Esophagus muscularis mucosa (tissue), 3 donors: Measurements from ENCODE around the gene NXPE1.
"Not testable (repeated sequence)": the region's sequence is repeated elsewhere in the genome, so short reads cannot be mapped to it uniquely, and the experiment has no call there.

Experiments
- POLR2A ChIP-seq: fragments of 450-650 bp; IDR thresholded peaks from one replicate; pipeline ENCODE4 v1.6.1; 2017; ENCODE audit warnings: antibody characterized with exemption, moderate library complexity, mild to moderate bottlenecking, low read depth
- TF ChIP-seq, protein P1 (sequence below), 3 experiments: fragments of 200-600 bp in 2 of 3; fragments of 450-650 bp in 1 of 3; sonication (generic) in 2 of 3; IDR thresholded peaks; one replicate each; pipeline ENCODE4 v1.5.1; 2017 to 2019; ENCODE audit warnings: antibody characterized with exemption in 3 of 3, mild to moderate bottlenecking in 2 of 3, moderate library complexity in 1 of 3

GRCh38 chr11:114608605-114609004 lies 48.9 kb upstream of the NXPE1 start:
- not testable (repeated sequence) for TF ChIP-seq POLR2A
- TF ChIP-seq, protein P1, sequence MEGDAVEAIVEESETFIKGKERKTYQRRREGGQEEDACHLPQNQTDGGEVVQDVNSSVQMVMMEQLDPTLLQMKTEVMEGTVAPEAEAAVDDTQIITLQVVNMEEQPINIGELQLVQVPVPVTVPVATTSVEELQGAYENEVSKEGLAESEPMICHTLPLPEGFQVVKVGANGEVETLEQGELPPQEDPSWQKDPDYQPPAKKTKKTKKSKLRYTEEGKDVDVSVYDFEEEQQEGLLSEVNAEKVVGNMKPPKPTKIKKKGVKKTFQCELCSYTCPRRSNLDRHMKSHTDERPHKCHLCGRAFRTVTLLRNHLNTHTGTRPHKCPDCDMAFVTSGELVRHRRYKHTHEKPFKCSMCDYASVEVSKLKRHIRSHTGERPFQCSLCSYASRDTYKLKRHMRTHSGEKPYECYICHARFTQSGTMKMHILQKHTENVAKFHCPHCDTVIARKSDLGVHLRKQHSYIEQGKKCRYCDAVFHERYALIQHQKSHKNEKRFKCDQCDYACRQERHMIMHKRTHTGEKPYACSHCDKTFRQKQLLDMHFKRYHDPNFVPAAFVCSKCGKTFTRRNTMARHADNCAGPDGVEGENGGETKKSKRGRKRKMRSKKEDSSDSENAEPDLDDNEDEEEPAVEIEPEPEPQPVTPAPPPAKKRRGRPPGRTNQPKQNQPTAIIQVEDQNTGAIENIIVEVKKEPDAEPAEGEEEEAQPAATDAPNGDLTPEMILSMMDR (IDR thresholded peaks at IDR 0.05): not testable (repeated sequence)
